Vagina (tissue), 2 donors: ENCODE measurements around the gene TMEM178B.
"Not testable (repeated sequence)": the region's sequence is repeated elsewhere in the genome, so short reads cannot be mapped to it uniquely, and the experiment has no call there.

ENCODE experiments used
- POLR2A ChIP-seq, 2 donors: fragments of 450-650 bp; IDR thresholded peaks; one replicate each; pipeline ENCODE4 v1.6.1; 2017; ENCODE audit warnings: antibody characterized with exemption in 2 of 2, mild to moderate bottlenecking in 2 of 2, moderate library complexity in 2 of 2
- POLR2AphosphoS5 ChIP-seq, 2 donors: sonication (generic); formaldehyde crosslinking; IDR thresholded peaks; one replicate each; pipeline ENCODE4 v1.9.0; 2017; ENCODE audit warnings: antibody characterized with exemption in 2 of 2, mild to moderate bottlenecking in 2 of 2, low read depth in 1 of 2; ENCODE audit not compliant: insufficient read depth in 1 of 2
- TF ChIP-seq, protein P1 (sequence below), 3 experiments: fragments of 450-650 bp in 2 of 3; fragments of 200-600 bp in 1 of 3; sonication (generic) in 1 of 3; IDR thresholded peaks; one replicate each; pipeline ENCODE4 v1.5.1; 2017 to 2019; ENCODE audit warnings: antibody characterized with exemption in 3 of 3, mild to moderate bottlenecking in 2 of 3, moderate library complexity in 2 of 3

GRCh38 chr7:141038100-141038499 lies 35.8 kb upstream of the TMEM178B start:
- TF ChIP-seq, protein P1, sequence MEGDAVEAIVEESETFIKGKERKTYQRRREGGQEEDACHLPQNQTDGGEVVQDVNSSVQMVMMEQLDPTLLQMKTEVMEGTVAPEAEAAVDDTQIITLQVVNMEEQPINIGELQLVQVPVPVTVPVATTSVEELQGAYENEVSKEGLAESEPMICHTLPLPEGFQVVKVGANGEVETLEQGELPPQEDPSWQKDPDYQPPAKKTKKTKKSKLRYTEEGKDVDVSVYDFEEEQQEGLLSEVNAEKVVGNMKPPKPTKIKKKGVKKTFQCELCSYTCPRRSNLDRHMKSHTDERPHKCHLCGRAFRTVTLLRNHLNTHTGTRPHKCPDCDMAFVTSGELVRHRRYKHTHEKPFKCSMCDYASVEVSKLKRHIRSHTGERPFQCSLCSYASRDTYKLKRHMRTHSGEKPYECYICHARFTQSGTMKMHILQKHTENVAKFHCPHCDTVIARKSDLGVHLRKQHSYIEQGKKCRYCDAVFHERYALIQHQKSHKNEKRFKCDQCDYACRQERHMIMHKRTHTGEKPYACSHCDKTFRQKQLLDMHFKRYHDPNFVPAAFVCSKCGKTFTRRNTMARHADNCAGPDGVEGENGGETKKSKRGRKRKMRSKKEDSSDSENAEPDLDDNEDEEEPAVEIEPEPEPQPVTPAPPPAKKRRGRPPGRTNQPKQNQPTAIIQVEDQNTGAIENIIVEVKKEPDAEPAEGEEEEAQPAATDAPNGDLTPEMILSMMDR (IDR thresholded peaks at IDR 0.05): not testable (repeated sequence)
- not testable (repeated sequence) for TF ChIP-seq POLR2A (IDR thresholded peaks at IDR 0.05); POLR2AphosphoS5 (IDR thresholded peaks at IDR 0.05; ENCODE audit: insufficient read depth in 1 of 2, low read depth in 1 of 2)
